ENCODE results near the gene ZC3H10.

- TF ChIP-seq POLR2A (IDR thresholded peaks at IDR 0.05; ENCODE audit: low read length) (no peak), GATA1 (IDR thresholded peaks at IDR 0.05; ENCODE audit: low read depth, low read length) (no peak)
Measured at GRCh38 chr12:56143217-56143616, 25.2 kb downstream of the ZC3H10 start.

Measured in erythroblast (primary cell).